Astrocyte (in vitro differentiated cells and primary cell): Measurements from ENCODE around the gene MTARC2.

Experiments used
- CTCF ChIP-seq: IDR thresholded peaks from 2 replicates; pipeline ENCODE4 v1.5.1; 2011; ENCODE audit warnings: low read depth, mild to moderate bottlenecking, inconsistent platforms, low read length, moderate library complexity; ENCODE audit not compliant: insufficient read depth
- EZH2 ChIP-seq: IDR thresholded peaks from 2 replicates; pipeline ENCODE4 v1.6.1; 2012; ENCODE audit warnings: mild to moderate bottlenecking, low read length, inconsistent platforms; ENCODE audit not compliant: insufficient read depth

- TF ChIP-seq EZH2 (no peak), CTCF (no peak)
These were observed 814 bp downstream of the MTARC2 start for GRCh38 chr1:220748936-220749335.
